Nephron (organoid): Measurements from ENCODE around the gene HOXA10.

Source experiments
- H3K27ac Mint-ChIP-seq, 3 experiments: 2 replicates each; pipeline ENCODE4 v1.8.0; 2020; ENCODE audit warnings: mixed read lengths in 3 of 3, mild to moderate bottlenecking in 2 of 3, moderate library complexity in 1 of 3
- H3K27me3 Mint-ChIP-seq: 2 replicates; pipeline ENCODE4 v1.8.0; 2021; ENCODE audit warnings: low read depth, mild to moderate bottlenecking, moderate library complexity, mixed read lengths
- H3K36me3 Mint-ChIP-seq: 2 replicates; pipeline ENCODE4 v1.8.0; 2020; ENCODE audit warnings: low read depth, mixed read lengths
- H3K4me1 Mint-ChIP-seq: 2 replicates; pipeline ENCODE4 v1.8.0; 2020; ENCODE audit warnings: mixed read lengths
- H3K4me3 Mint-ChIP-seq, 3 experiments: 2 replicates each; pipeline ENCODE4 v1.8.0; 2020; ENCODE audit warnings: mild to moderate bottlenecking in 3 of 3, mixed read lengths in 3 of 3, moderate library complexity in 2 of 3
- H3K9me3 Mint-ChIP-seq: 2 replicates; pipeline ENCODE4 v1.8.0; 2020; ENCODE audit warnings: mixed read lengths
- CTCF ChIP-seq, 3 experiments: fragments of 200-600 bp; sonication (generic); IDR thresholded peaks; one replicate each; pipeline ENCODE4 v1.5.0; 2021; ENCODE audit warnings: antibody characterized with exemption in 3 of 3; ENCODE audit not compliant: unreplicated experiment in 3 of 3

The HOXA10 gene

GRCh38 chr7:27169658-27170425 lies 4.3 kb downstream of the HOXA10 start:
- H3K9me3 Mint-ChIP-seq = no peaks in the 10 kb centered on the region
- peaks cover 21% of the 10 kb centered on the region for H3K27me3 Mint-ChIP-seq
- no peak for TF ChIP-seq CTCF (IDR thresholded peaks at IDR 0.05; ENCODE audit: unreplicated experiment in 3 of 3)
- peaks cover 30% of the 10 kb centered on the region for H3K4me1 Mint-ChIP-seq
- H3K27ac Mint-ChIP-seq = peak overlapping the region; percentile 99 to 100 (median 99)
- peak overlapping the region; percentile 92 to 95 (median 93) for H3K4me3 Mint-ChIP-seq
- H3K36me3 Mint-ChIP-seq = peaks cover 61% of the 10 kb centered on the region

GRCh38 chr7:27168265-27168947 lies 5.7 kb downstream of the HOXA10 start:
- peaks cover 17% of the 10 kb centered on the region for H3K27me3 Mint-ChIP-seq
- H3K9me3 Mint-ChIP-seq = no peaks in the 10 kb centered on the region
- peak overlapping the region; percentile 92 to 95 (median 93) for H3K4me3 Mint-ChIP-seq
- H3K27ac Mint-ChIP-seq = peak overlapping the region; percentile 99 to 100 (median 99)
- no peak for TF ChIP-seq CTCF (IDR thresholded peaks at IDR 0.05; ENCODE audit: unreplicated experiment in 3 of 3)
- H3K36me3 Mint-ChIP-seq = peaks cover 75% of the 10 kb centered on the region
- peaks cover 28% of the 10 kb centered on the region for H3K4me1 Mint-ChIP-seq

- Mint-ChIP-seq H3K9me3 (no peaks in the 10 kb centered on the region), H3K4me3 (peak overlapping the region; percentile 92 to 95 (median 93)), H3K36me3 (peaks cover 80% of the 10 kb centered on the region), H3K27ac (peak overlapping the region; percentile 99 to 100 (median 99)), H3K27me3 (peaks cover 17% of the 10 kb centered on the region), H3K4me1 (peaks cover 30% of the 10 kb centered on the region)
- TF ChIP-seq CTCF (IDR thresholded peaks at IDR 0.05; ENCODE audit: unreplicated experiment in 3 of 3) = no peak
These were observed 6.2 kb downstream of the HOXA10 start for GRCh38 chr7:27167916-27168264.

- Mint-ChIP-seq H3K4me1 (peaks cover 25% of the 10 kb centered on the region), H3K36me3 (peaks cover 84% of the 10 kb centered on the region), H3K27ac (peak overlapping the region; percentile 99 to 100 (median 99)), H3K4me3 (peak overlapping the region; percentile 92 to 95 (median 93)), H3K27me3 (peaks cover 9% of the 10 kb centered on the region), H3K9me3 (no peaks in the 10 kb centered on the region)
- TF ChIP-seq CTCF (IDR thresholded peaks at IDR 0.05; ENCODE audit: unreplicated experiment in 3 of 3) = no peak
These were observed 7.3 kb downstream of the HOXA10 start for GRCh38 chr7:27166531-27167505.

- peak overlapping the region; percentile 92 to 95 (median 93) for H3K4me3 Mint-ChIP-seq
- no peak for TF ChIP-seq CTCF (IDR thresholded peaks at IDR 0.05; ENCODE audit: unreplicated experiment in 3 of 3)
- peaks cover 18% of the 10 kb centered on the region for H3K4me1 Mint-ChIP-seq
- peaks cover 5% of the 10 kb centered on the region for H3K27me3 Mint-ChIP-seq
- H3K27ac Mint-ChIP-seq = peak overlapping the region; percentile 99 to 100 (median 99)
- H3K9me3 Mint-ChIP-seq = no peaks in the 10 kb centered on the region
- peaks cover 76% of the 10 kb centered on the region for H3K36me3 Mint-ChIP-seq
These were observed 8.1 kb downstream of the HOXA10 start for GRCh38 chr7:27165996-27166530.
